Neuronal stem cell (in vitro differentiated cells): ENCODE measurements around the gene COPB1.
"Not testable (repeated sequence)": the region's sequence is repeated elsewhere in the genome, so short reads cannot be mapped to it uniquely, and the experiment has no call there.

ENCODE experiments used
- DNase-seq: peaks from one replicate; pipeline ENCODE4 v3.0.0-alpha.2; 2013; ENCODE audit warnings: low spot score
- H2AFZ ChIP-seq: one replicate; pipeline ENCODE4 v1.6.1; 2013; ENCODE audit warnings: mild to moderate bottlenecking, low read length, inconsistent platforms
- H2AK5ac ChIP-seq: 2 replicates; pipeline ENCODE4 v1.6.1; 2013; ENCODE audit warnings: low read depth, mild to moderate bottlenecking, inconsistent platforms, low read length, moderate library complexity, mixed read lengths
- H2BK120ac ChIP-seq: 2 replicates; pipeline ENCODE4 v1.6.1; 2013; ENCODE audit warnings: low read depth, mild to moderate bottlenecking, inconsistent platforms, low read length, moderate library complexity, mixed read lengths
- H2BK12ac ChIP-seq: one replicate; pipeline ENCODE4 v1.6.1; 2013; ENCODE audit warnings: low read length, inconsistent platforms
- H2BK15ac ChIP-seq: 2 replicates; pipeline ENCODE4 v1.6.1; 2013; ENCODE audit warnings: mild to moderate bottlenecking, low read length, inconsistent platforms, mixed read lengths
- H2BK5ac ChIP-seq: one replicate; pipeline ENCODE4 v1.6.1; 2013; ENCODE audit warnings: inconsistent platforms, mild to moderate bottlenecking, low read length, moderate library complexity
- H3K14ac ChIP-seq: one replicate; pipeline ENCODE4 v1.6.1; 2013; ENCODE audit warnings: low read length, inconsistent platforms
- H3K18ac ChIP-seq: 2 replicates; pipeline ENCODE4 v1.6.1; 2013; ENCODE audit warnings: low read length, inconsistent platforms
- H3K23ac ChIP-seq: 2 replicates; pipeline ENCODE4 v1.6.1; 2013; ENCODE audit warnings: low read depth, mild to moderate bottlenecking, mixed read lengths, low read length, inconsistent platforms; ENCODE audit not compliant: poor library complexity
- H3K27ac ChIP-seq: replicated peaks from 3 replicates; pipeline ENCODE4 v1.5.1; 2013; ENCODE audit warnings: low read length, inconsistent platforms
- H3K27me3 ChIP-seq, 3 experiments: 2 replicates each; pipeline ENCODE4 v1.6.1; 2013; ENCODE audit warnings: low read length in 3 of 3, mild to moderate bottlenecking in 2 of 3, inconsistent platforms in 1 of 3, low read depth in 1 of 3, mixed read lengths in 1 of 3, moderate library complexity in 1 of 3; ENCODE audit not compliant: control insufficient read depth in 3 of 3, insufficient read depth in 3 of 3
- H3K36me3 ChIP-seq, 2 donors: replicated peaks in 1 of 2; 2 replicates each; pipeline ENCODE4 v1.6.1; 2013; ENCODE audit warnings: low read length in 2 of 2; ENCODE audit not compliant: control insufficient read depth in 2 of 2, insufficient read depth in 2 of 2
- H3K4ac ChIP-seq: 2 replicates; pipeline ENCODE4 v1.6.1; 2013; ENCODE audit warnings: inconsistent platforms, mild to moderate bottlenecking, low read length, moderate library complexity
- H3K4me1 ChIP-seq, 2 donors: 1 replicate in 1 of 2; 2 replicates in 1 of 2; pipeline ENCODE4 v1.6.1; 2013; ENCODE audit warnings: low read length in 2 of 2, low read depth in 1 of 2; ENCODE audit not compliant: control insufficient read depth in 2 of 2, insufficient read depth in 1 of 2
- H3K4me2 ChIP-seq: one replicate; pipeline ENCODE4 v1.6.1; 2013; ENCODE audit warnings: mild to moderate bottlenecking, low read length, inconsistent platforms; ENCODE audit not compliant: insufficient read depth, poor library complexity, severe bottlenecking
- H3K4me3 ChIP-seq, 2 donors: 2 replicates each; pipeline ENCODE4 v1.5.1; 2013; ENCODE audit warnings: low read length in 2 of 2, mild to moderate bottlenecking in 2 of 2, inconsistent platforms in 1 of 2, moderate library complexity in 1 of 2
- H3K79me1 ChIP-seq: one replicate; pipeline ENCODE4 v1.6.1; 2013; ENCODE audit warnings: low read depth, mild to moderate bottlenecking, inconsistent platforms, low read length, moderate library complexity
- H3K9ac ChIP-seq: one replicate; pipeline ENCODE4 v1.6.1; 2013; ENCODE audit warnings: mild to moderate bottlenecking, low read depth, low read length, inconsistent platforms; ENCODE audit not compliant: poor library complexity
- H3K9me3 ChIP-seq, 2 donors: replicated peaks in 1 of 2; 2 replicates each; pipeline versions ENCODE3 to v1.6.1; 2013; ENCODE audit warnings: low read length in 2 of 2, mild to moderate bottlenecking in 2 of 2, inconsistent platforms in 1 of 2, low read depth in 1 of 2, mixed read lengths in 1 of 2, moderate library complexity in 1 of 2; ENCODE audit not compliant: control insufficient read depth in 2 of 2, insufficient read depth in 1 of 2
- H4K8ac ChIP-seq: one replicate; pipeline ENCODE4 v1.6.1; 2013; ENCODE audit warnings: low read depth, mild to moderate bottlenecking, inconsistent platforms, low read length, moderate library complexity
- H4K91ac ChIP-seq: one replicate; pipeline ENCODE4 v1.6.1; 2013; ENCODE audit warnings: low read length, low read depth, mild to moderate bottlenecking, inconsistent platforms; ENCODE audit not compliant: poor library complexity
- WGBS, 2 donors: extraction: QIAGEN DNeasy Blood & Tissue Kit; methylation state at CpG; one replicate each; pipeline ENCODE4 v1.1.7; 2013; ENCODE audit warnings: missing lambda C conversion rate in 2 of 2, mixed read lengths in 1 of 2; ENCODE audit not compliant: insufficient read length in 2 of 2, insufficient replicate concordance in 1 of 2; ENCODE audit errors: extremely low coverage in 2 of 2; 5-methylcytosine and 5-hydroxymethylcytosine counted together

COPB1 gene

GRCh38 chr11:14538926-14539554, 39.4 kb upstream of the COPB1 start:
- Histone ChIP-seq H3K9ac (no peak overlapping the region), H3K9me3 (no peaks in the 10 kb centered on the region), H3K4ac (no peak overlapping the region), H3K27me3 (no peaks in the 10 kb centered on the region), H3K18ac (no peak overlapping the region), H2BK120ac (no peak overlapping the region), H4K91ac (no peak overlapping the region), H2BK12ac (no peak overlapping the region), H3K4me1 (peaks cover 0 to 6% of the 10 kb centered on the region in 2 donors), H4K8ac (no peak overlapping the region), H3K4me2 (no peak overlapping the region), H3K4me3 (no peak overlapping the region), H2BK5ac (no peak overlapping the region), H3K14ac (no peak overlapping the region), H2AFZ (no peak overlapping the region), H3K23ac (no peak overlapping the region), H3K79me1 (no peaks in the 10 kb centered on the region), H2BK15ac (no peak overlapping the region), H3K36me3 (no peaks in the 10 kb centered on the region), H2AK5ac (no peak overlapping the region), H3K27ac (no peak overlapping the region)
- DNase-seq: no peak
- WGBS, 2 donors: no CpG with 5 or more reads among the region's 3 CpGs

DNA sequence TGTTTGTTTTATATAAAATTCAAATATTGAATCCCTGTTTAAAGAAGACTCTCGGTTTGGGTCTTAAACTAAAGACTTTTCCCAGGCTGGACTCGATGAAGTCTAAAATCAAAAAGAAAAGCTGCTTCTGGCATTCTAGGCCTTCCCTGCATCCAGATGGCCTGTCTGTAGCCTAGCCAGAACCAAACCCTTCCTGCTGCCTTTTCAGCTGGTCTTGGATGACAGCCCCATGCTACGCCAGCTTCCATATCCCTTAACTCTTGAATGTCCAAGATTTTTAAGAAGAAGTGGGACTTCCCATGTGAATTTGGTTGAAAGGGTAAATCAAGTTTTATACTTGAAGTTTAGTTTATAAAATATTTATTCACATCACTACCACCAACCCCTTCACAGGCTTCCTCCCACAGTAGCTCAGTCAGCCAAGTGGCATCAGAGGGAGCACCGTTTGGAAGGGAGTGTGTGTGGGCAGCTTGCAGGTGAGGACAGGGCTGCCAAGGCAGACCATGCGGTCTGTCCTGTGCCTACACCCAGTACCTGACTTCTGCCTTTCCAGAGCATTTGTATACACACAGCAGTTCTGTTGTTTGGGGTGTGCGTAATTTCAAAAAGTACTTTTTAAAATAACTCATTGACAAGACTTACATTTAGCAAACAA, 38.8 kb upstream of the COPB1 start:
- H2AK5ac ChIP-seq: no peak overlapping the region
- no peaks in the 10 kb centered on the region for H3K36me3 ChIP-seq
- no peaks in the 10 kb centered on the region for H3K27me3 ChIP-seq
- H3K14ac ChIP-seq: no peak overlapping the region
- no peak overlapping the region for H3K4ac ChIP-seq
- H2AFZ ChIP-seq: no peak overlapping the region
- H3K18ac ChIP-seq: no peak overlapping the region
- peaks cover 0 to 6% of the 10 kb centered on the region in 2 donors for H3K4me1 ChIP-seq
- no peak overlapping the region for H2BK120ac ChIP-seq
- H4K91ac ChIP-seq: no peak overlapping the region
- WGBS, 2 donors: no CpG with 5 or more reads among the region's 6 CpGs
- no peak overlapping the region for H3K4me2 ChIP-seq
- no peak overlapping the region for H3K9ac ChIP-seq
- H3K9me3 ChIP-seq: no peaks in the 10 kb centered on the region
- H3K27ac ChIP-seq: no peak overlapping the region
- no peaks in the 10 kb centered on the region for H3K79me1 ChIP-seq
- H3K23ac ChIP-seq: no peak overlapping the region
- H2BK15ac ChIP-seq: no peak overlapping the region
- no peak overlapping the region for H2BK5ac ChIP-seq
- no peak overlapping the region for H2BK12ac ChIP-seq
- no peak overlapping the region for H3K4me3 ChIP-seq
- H4K8ac ChIP-seq: no peak overlapping the region
- DNase-seq: no peak

DNA sequence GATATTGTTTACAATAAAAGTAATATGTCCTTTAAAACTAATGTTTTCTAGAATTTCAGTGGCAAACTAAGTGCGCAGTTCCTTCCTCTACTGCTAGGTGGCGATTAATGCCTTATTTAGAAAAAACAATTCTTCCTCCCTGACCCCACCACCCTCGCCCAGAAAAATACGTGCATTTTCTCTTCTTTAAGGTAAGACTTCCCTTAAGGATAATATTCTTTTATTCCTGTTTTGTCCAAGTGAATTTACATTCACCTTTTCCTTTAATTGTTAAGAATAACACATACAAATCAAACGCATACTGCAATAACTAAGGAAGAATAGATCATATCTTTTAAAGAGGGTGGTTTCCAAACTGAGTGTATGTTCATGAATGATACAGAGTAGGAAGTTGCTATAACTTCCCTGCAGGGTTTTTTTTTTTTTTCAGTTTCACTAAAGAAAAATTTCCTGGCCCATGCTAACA, 37.6 kb upstream of the COPB1 start:
- Histone ChIP-seq H3K4ac (no peak overlapping the region), H3K79me1 (no peaks in the 10 kb centered on the region), H2BK12ac (no peak overlapping the region), H2BK120ac (no peak overlapping the region), H2AFZ (no peak overlapping the region), H3K27me3 (no peaks in the 10 kb centered on the region), H3K36me3 (no peaks in the 10 kb centered on the region), H4K91ac (no peak overlapping the region), H3K14ac (no peak overlapping the region), H3K18ac (no peak overlapping the region), H4K8ac (no peak overlapping the region), H3K9ac (no peak overlapping the region), H3K27ac (no peak overlapping the region), H3K4me3 (no peak overlapping the region), H2BK5ac (no peak overlapping the region), H3K9me3 (no peaks in the 10 kb centered on the region), H2AK5ac (no peak overlapping the region), H3K4me2 (no peak overlapping the region), H3K23ac (no peak overlapping the region), H2BK15ac (no peak overlapping the region), H3K4me1 (peaks cover 0 to 2% of the 10 kb centered on the region in 2 donors)
- WGBS, 2 donors: no CpG with 5 or more reads among the region's 5 CpGs
- DNase-seq: peak; percentile 18

DNA sequence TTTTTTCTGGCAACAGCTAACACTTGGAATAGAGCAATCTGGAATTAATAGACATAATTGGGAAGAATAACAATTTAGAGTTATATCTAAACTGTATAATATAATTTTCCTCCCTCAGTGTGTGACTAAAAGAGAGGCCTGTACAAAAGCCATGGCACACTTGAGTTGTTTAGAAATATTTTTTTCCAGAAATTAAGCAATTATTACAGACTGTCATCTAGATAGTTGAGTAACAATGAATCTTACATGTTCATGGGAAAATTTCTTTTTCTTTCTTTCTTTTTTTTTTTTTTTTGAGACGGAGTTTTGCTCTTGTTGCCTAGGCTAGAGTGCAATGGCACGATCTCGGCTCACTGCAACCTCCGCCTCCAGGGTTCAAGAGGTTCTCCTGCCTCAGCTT, 35.6 kb upstream of the COPB1 start:
- H3K4me2 ChIP-seq, H3K9me3 ChIP-seq, H3K36me3 ChIP-seq, H2AK5ac ChIP-seq, H3K27me3 ChIP-seq, H3K4ac ChIP-seq, H3K14ac ChIP-seq, H3K23ac ChIP-seq, H3K4me1 ChIP-seq, H2BK5ac ChIP-seq, H3K9ac ChIP-seq, H2BK15ac ChIP-seq, H3K18ac ChIP-seq, H2BK120ac ChIP-seq, H4K91ac ChIP-seq, DNase-seq, H3K4me3 ChIP-seq, H2AFZ ChIP-seq, H3K79me1 ChIP-seq, H4K8ac ChIP-seq, H3K27ac ChIP-seq, H2BK12ac ChIP-seq: not testable (repeated sequence)
- no CpG with 5 or more reads among the region's 4 CpGs for WGBS, 2 donors
